ENCODE results near the gene NAT14. TPM values are rescaled to one million over a fixed set of nuclear protein-coding genes. Genes with fewer than 3 reads are reported as not detected.

The NAT14 gene
- total and polyA plus RNA-seq, 2 of the 8 experiments (the other 6 are each of a cell fraction or from before 2014, with no cell fraction given), result 47.1 to 71.2 TPM

DNA sequence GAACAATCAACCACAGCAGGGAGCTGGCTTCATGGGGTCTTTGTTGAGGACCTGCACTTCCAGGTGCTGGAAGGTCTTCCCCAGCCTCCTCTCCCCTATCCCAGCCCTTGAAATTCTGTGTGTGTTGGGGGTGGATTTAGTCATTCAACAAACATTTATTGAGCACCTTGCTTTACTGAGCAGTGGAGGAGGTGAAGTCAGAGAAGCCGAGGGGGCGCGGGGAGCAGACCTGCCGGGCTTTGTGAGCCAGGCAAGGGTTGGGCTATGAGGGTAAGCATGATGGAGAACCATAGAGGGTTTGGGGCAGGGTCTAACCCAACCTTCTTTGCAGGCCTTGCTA is 17.0 kb upstream of the NAT14 start:
- no peak overlapping the region for H3K4me2 ChIP-seq (ENCODE audit: insufficient read depth in 1 of 2, low read depth in 2 of 2, low read length in 2 of 2)
- no peaks in the 10 kb centered on the region for H3K9me3 ChIP-seq (ENCODE audit: insufficient read depth in 2 of 2, low read depth in 1 of 2, low read length in 1 of 2)
- H2AK5ac ChIP-seq (ENCODE audit: low read depth, low read length), result no peak overlapping the region
- peaks cover 1% of the 10 kb centered on the region; the same call in 1 of the 2 replicates for H3K23me2 ChIP-seq (ENCODE audit: low read depth, low read length)
- no peak overlapping the region for H3K4me3 ChIP-seq (ENCODE audit: extremely low read depth in 1 of 4, insufficient read depth in 2 of 4, low read depth in 3 of 4, low read length in 4 of 4)
- ChIA-PET POLR2A (ENCODE audit: partially characterized antibody) (interaction anchor here (0.6 to 2.6 kb wide), 10 partner anchors 9 to 157 kb away, joined by 3 to 9 read pairs (median 4); partner anchors contain the start of genes FIZ1, NAT14, ZNF524 and ZNF628), CTCF (ENCODE audit: partially characterized antibody) (interaction anchor here (0.6 to 3.6 kb wide), 32 partner anchors 9 to 584 kb away, joined by 3 to 31 read pairs (median 4); partner anchors contain the start of genes NAT14, ZNF579 and ZNF628)
- H4K5ac ChIP-seq (ENCODE audit: insufficient read length, low read depth, low read length), result no peak overlapping the region
- peak overlapping the region; percentile 75 for H2BK15ac ChIP-seq (ENCODE audit: low read length)
- H3K9ac ChIP-seq (replicated peaks in 1 of 4; ENCODE audit: extremely low read depth in 1 of 4, low read depth in 3 of 4, low read length in 3 of 4), result no peak overlapping the region
- H2BK120ac ChIP-seq (replicated peaks; ENCODE audit: low read depth, low read length), result no peak overlapping the region
- 0 out of 2 replicates have a peak overlapping the region, but pooled peaks have one; percentile 46 for H4K8ac ChIP-seq (ENCODE audit: extremely low read depth, insufficient read depth, low read length)
- H3K18ac ChIP-seq (ENCODE audit: extremely low read depth, low read length), result peak overlapping the region; percentile 36
- no peak overlapping the region for H4K91ac ChIP-seq (replicated peaks; ENCODE audit: insufficient read length, low read length)
- no peak overlapping the region for H2BK20ac ChIP-seq (ENCODE audit: low read length)
- H2AFZ ChIP-seq (ENCODE audit: low read length), result no peak overlapping the region
- WGBS, 2 experiments (ENCODE audit: extremely low coverage in 1 of 2, insufficient coverage in 1 of 2, insufficient read length in 1 of 2, insufficient replicate concordance in 2 of 2, low coverage in 1 of 2, low lambda C conversion rate in 2 of 2, missing lambda C conversion rate in 1 of 2), result 35% methylated on average over 4 of the region's 4 CpGs; no CpG with 5 or more reads in 1 of the 2 experiments
- H3K27ac ChIP-seq (ENCODE audit: low read depth, low read length), result no peak overlapping the region
- H3K4me1 ChIP-seq (replicated peaks in 1 of 4; ENCODE audit: control insufficient read depth in 3 of 4, insufficient read depth in 4 of 4, low read length in 3 of 4), result peaks cover 3 to 24% (median 11%) of the 10 kb centered on the region in 4 experiments
- no peak overlapping the region for H3K23ac ChIP-seq (ENCODE audit: insufficient read length)
- no peaks in the 10 kb centered on the region for H3K79me2 ChIP-seq (ENCODE audit: control insufficient read depth in 1 of 2, insufficient read depth in 2 of 2, low read length in 2 of 2)
- H4K20me1 ChIP-seq (replicated peaks in 1 of 2; ENCODE audit: control insufficient read depth in 1 of 2, insufficient read depth in 2 of 2, low read length in 2 of 2), result no peaks in the 10 kb centered on the region
- H3K27me3 ChIP-seq (replicated peaks in 1 of 4; ENCODE audit: control insufficient read depth in 3 of 4, extremely low read depth in 1 of 4, insufficient read depth in 3 of 4, low read length in 3 of 4), result no peaks in the 10 kb centered on the region; a peak in 1 of 7 replicates
- peak in 1 of 2 experiments; percentile 61 for DNase-seq (ENCODE audit: low read depth in 1 of 2, low spot score in 2 of 2)
- no peak for FAIRE-seq
- H3K79me1 ChIP-seq (ENCODE audit: low read depth, low read length), result no peaks in the 10 kb centered on the region
- H3K56ac ChIP-seq (replicated peaks; ENCODE audit: insufficient read length, low read depth, low read length), result no peak overlapping the region
- H2BK12ac ChIP-seq (ENCODE audit: low read depth, low read length), result 0 out of 2 replicates have a peak overlapping the region, but pooled peaks have one; percentile 23
- no peak overlapping the region for H2BK5ac ChIP-seq (ENCODE audit: low read depth, low read length)
- no peaks in the 10 kb centered on the region for H3K36me3 ChIP-seq (ENCODE audit: control insufficient read depth in 2 of 4, insufficient read depth in 4 of 4, low read length in 3 of 4)
- no peak overlapping the region for H3K14ac ChIP-seq (ENCODE audit: insufficient read length)
- H3K4ac ChIP-seq (replicated peaks; ENCODE audit: insufficient read length, low read depth, low read length), result no peak overlapping the region
- TF ChIP-seq HDAC6 (IDR thresholded peaks at IDR 0.05; ENCODE audit: low read depth, low read length) (no peak), SRF (IDR thresholded peaks at IDR 0.05; ENCODE audit: low read depth, low read length) (no peak), NANOG (IDR thresholded peaks at IDR 0.05; ENCODE audit: insufficient read depth, low read depth, low read length, poor library complexity, severe bottlenecking) (no peak), POLR2A (IDR thresholded peaks at IDR 0.05; ENCODE audit: control extremely low read depth in 1 of 2, low read depth in 2 of 2, low read length in 2 of 2) (no peak), ZNF274 (IDR thresholded peaks at IDR 0.05; ENCODE audit: borderline replicate concordance, extremely low read depth, low read length) (no peak), TAF1 (IDR thresholded peaks at IDR 0.05; ENCODE audit: low read depth, low read length) (no peak), SP4 (IDR thresholded peaks at IDR 0.05; ENCODE audit: low read length) (no peak), CHD1 (IDR thresholded peaks at IDR 0.05; ENCODE audit: low read depth, low read length) (no peak), YY1 (IDR thresholded peaks at IDR 0.05; ENCODE audit: low read depth, low read length) (no peak), BACH1 (IDR thresholded peaks at IDR 0.05; ENCODE audit: low read length) (no peak), SP2 (IDR thresholded peaks at IDR 0.05; ENCODE audit: low read length) (no peak), JUND (IDR thresholded peaks at IDR 0.05; ENCODE audit: low read length) (no peak), GABPA (IDR thresholded peaks at IDR 0.05; ENCODE audit: borderline replicate concordance, insufficient read depth, low read length) (no peak), NRF1 (IDR thresholded peaks at IDR 0.05; ENCODE audit: low read depth, low read length) (no peak)
- TF ChIP-seq, protein P1, sequence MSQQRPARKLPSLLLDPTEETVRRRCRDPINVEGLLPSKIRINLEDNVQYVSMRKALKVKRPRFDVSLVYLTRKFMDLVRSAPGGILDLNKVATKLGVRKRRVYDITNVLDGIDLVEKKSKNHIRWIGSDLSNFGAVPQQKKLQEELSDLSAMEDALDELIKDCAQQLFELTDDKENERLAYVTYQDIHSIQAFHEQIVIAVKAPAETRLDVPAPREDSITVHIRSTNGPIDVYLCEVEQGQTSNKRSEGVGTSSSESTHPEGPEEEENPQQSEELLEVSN (IDR thresholded peaks at IDR 0.05), result no peak
